HG03097 (cell line): ENCODE measurements around the gene TANC1.

Source experiments
- ATAC-seq: cut with Tn5 transposase; IDR thresholded peaks from one replicate; pipeline ENCODE4 v1.9.1; 2021; ENCODE audit not compliant: unreplicated experiment, low FRiP score

TANC1 gene

GRCh38 chr2:158993721-158994587 lies 25.5 kb downstream of the TANC1 start:
- ATAC-seq, result no peak

- ATAC-seq, result no peak
Measured at GRCh38 chr2:158994920-158995676, 26.7 kb downstream of the TANC1 start.

- ATAC-seq, result no peak
Measured at GRCh38 chr2:158995677-158996049, 27.2 kb downstream of the TANC1 start.

GRCh38 chr2:158996378-158996993 lies 28.0 kb downstream of the TANC1 start:
- ATAC-seq, result no peak

- ATAC-seq, result no peak
Measured at GRCh38 chr2:158997037-158997790, 28.8 kb downstream of the TANC1 start.

GRCh38 chr2:158998551-158999248 lies 30.3 kb downstream of the TANC1 start:
- no peak for ATAC-seq

- ATAC-seq, result no peak
Measured at GRCh38 chr2:158999458-158999857, 31.0 kb downstream of the TANC1 start.

GRCh38 chr2:159000072-159000471 lies 31.6 kb downstream of the TANC1 start:
- ATAC-seq, result no peak

- no peak for ATAC-seq
Measured at GRCh38 chr2:159002462-159003111, 34.1 kb downstream of the TANC1 start.

GRCh38 chr2:159003555-159003954 lies 35.1 kb downstream of the TANC1 start:
- no peak for ATAC-seq

- ATAC-seq, result no peak
Measured at GRCh38 chr2:159004849-159005248, 36.4 kb downstream of the TANC1 start.

GRCh38 chr2:159009940-159010339 lies 41.5 kb downstream of the TANC1 start:
- no peak for ATAC-seq

- ATAC-seq, result no peak
Measured at GRCh38 chr2:159010340-159010739, 41.9 kb downstream of the TANC1 start.

GRCh38 chr2:159010963-159011362 lies 42.5 kb downstream of the TANC1 start:
- no peak for ATAC-seq

GRCh38 chr2:159012142-159012541 lies 43.7 kb downstream of the TANC1 start:
- no peak for ATAC-seq

GRCh38 chr2:159013103-159013502 lies 44.7 kb downstream of the TANC1 start:
- ATAC-seq, result no peak

- ATAC-seq, result no peak
Measured at GRCh38 chr2:159015174-159015573, 46.7 kb downstream of the TANC1 start.

GRCh38 chr2:159015823-159016222 lies 47.4 kb downstream of the TANC1 start:
- ATAC-seq, result no peak

GRCh38 chr2:159017837-159018236 lies 49.4 kb downstream of the TANC1 start:
- ATAC-seq, result no peak

GRCh38 chr2:159019021-159019420 lies 50.6 kb downstream of the TANC1 start:
- ATAC-seq, result no peak
